Measurements from ENCODE around the gene ZC3H14. TPM values are rescaled to one million over a fixed set of nuclear protein-coding genes. Genes with fewer than 3 reads are reported as not detected.
A peak's percentile ranks its signal among the peaks of the same experiment; 100 is the strongest.

ZC3H14 gene
- total and polyA plus RNA-seq, 4 experiments from 2014 or later, result 38.4 to 54.6 (median 47.6) TPM

- POLR2A ChIA-PET (ENCODE audit: partially characterized antibody), result interaction anchor here (1.0 kb wide), 1 partner anchor 10 kb away, joined by 3 read pairs; no protein-coding TSS in a partner anchor
- Histone ChIP-seq H3K27me3 (ENCODE audit: insufficient read depth, low read length) (peaks cover 51% of the 10 kb centered on the region), H3K4me3 (ENCODE audit: low read length in 2 of 2) (peak overlapping the region in 1 of 2 donors; percentile 9)
These were observed 8.9 kb upstream of the ZC3H14 start for GRCh38 chr14:88553886-88554456.

DNA sequence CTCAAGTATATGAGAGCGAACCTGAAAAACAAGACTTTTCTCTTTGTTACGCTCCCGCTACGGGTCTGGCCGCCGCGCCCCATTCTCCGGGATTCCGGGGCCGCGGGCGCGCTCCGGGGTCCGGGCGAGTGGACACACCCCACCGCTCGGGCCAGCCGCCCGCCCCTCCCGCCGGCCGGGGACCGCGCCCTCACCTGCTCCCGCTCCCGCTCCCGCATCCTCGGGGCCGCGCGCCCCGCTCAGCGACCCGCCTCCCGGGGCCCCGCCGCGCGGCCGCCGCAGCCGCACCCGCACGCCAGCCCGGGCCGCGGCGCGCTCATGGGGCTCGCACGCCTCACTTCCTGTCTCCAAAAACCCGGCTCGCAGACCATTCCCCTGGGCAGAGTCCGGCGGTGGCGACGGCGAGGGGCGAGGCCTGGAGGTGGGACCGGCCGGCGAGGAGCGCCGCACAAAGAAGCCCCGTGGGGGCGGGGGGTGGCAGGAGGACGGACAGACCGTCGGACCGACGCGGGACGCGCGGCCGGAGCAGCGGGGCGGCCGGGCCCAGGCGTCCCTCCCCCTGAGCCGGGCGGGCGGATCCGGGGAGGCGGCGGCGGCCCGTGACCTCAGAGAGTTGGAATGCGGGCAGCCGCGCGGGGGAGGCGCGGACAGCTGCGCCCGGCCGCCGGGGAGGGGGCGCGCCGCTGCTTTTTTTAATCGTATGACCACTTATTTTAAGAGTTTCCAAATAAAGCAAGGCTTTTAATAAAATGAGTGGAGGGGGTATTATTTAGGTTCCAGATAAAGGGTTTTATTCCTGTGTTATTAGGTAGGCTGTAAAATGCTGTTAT, 8.2 kb upstream of the ZC3H14 start, which contains the start of gene PTPN21:
Gene PTPN21 (minus strand): TSS at position 551 of the 830 bp plus-strand sequence. CDS start 4,590 bp downstream, outside the sequence.
- H3K27me3 Mint-ChIP-seq, result peaks cover 30 to 43% of the 10 kb centered on the region in 2 donors
- intact Hi-C loops (cut with micrococcal nuclease), result loop anchor here (5.0 to 10.0 kb wide), 2 partner anchors 547 to 1400 kb away; partner anchors contain the start of genes EFCAB11, GPR65 and TDP1
- no peak within 1 kb of the TSS for H3K27ac ChIP-seq (ENCODE audit: low read depth, low read length)
- no peaks in the 10 kb centered on the region for H3K9me3 ChIP-seq (ENCODE audit: control insufficient read depth in 1 of 2, low read length in 2 of 2)
- peak within 1 kb of the TSS in 3 of 7 donors; percentile 36 to 81 (median 66) for H3K27ac Mint-ChIP-seq
- ChIA-PET CTCF (ENCODE audit: partially characterized antibody) (no interaction called here), POLR2A (ENCODE audit: partially characterized antibody) (no interaction called here)
- H3K36me3 Mint-ChIP-seq, result no peaks in the 10 kb centered on the region
- peak within 1 kb of the TSS in 1 of 2 donors; percentile 9 for H3K4me3 ChIP-seq (ENCODE audit: low read length in 2 of 2)
- H3K36me3 ChIP-seq (ENCODE audit: insufficient read depth, low read length), result no peaks in the 10 kb centered on the region
- peak in 2 of 5 donors; percentile 24 to 33 for DNase-seq
- peaks cover 0 to 3% (median 0%) of the 10 kb centered on the region in 8 donors for H3K9me3 Mint-ChIP-seq
- peaks cover 24 to 40% (median 35%) of the 10 kb centered on the region in 4 donors for H3K4me1 Mint-ChIP-seq
- peak within 1 kb of the TSS; percentile 67 to 84 (median 78) for H3K4me3 Mint-ChIP-seq
- peaks cover 51% of the 10 kb centered on the region for H3K27me3 ChIP-seq (ENCODE audit: insufficient read depth, low read length)
- H3K4me1 ChIP-seq (ENCODE audit: insufficient read depth, low read length), result peaks cover 27% of the 10 kb centered on the region

More at GRCh38 chr14:88553886-88554456, 8.9 kb upstream of the ZC3H14 start:
- Histone ChIP-seq H3K4me1 (ENCODE audit: insufficient read depth, low read length) (peaks cover 27% of the 10 kb centered on the region), H3K36me3 (ENCODE audit: insufficient read depth, low read length) (no peaks in the 10 kb centered on the region), H3K27ac (ENCODE audit: low read depth, low read length) (no peak overlapping the region), H3K9me3 (ENCODE audit: control insufficient read depth in 1 of 2, low read length in 2 of 2) (no peaks in the 10 kb centered on the region)
- H3K4me1 Mint-ChIP-seq, result peaks cover 24 to 39% (median 33%) of the 10 kb centered on the region in 4 donors
- intact Hi-C loops (cut with micrococcal nuclease), result loop anchor here (10.0 kb wide), 1 partner anchor 1401 kb away; the partner anchor contains the start of genes EFCAB11 and TDP1
- peak overlapping the region in 2 of 7 donors; percentile 23 to 36 for H3K27ac Mint-ChIP-seq
- H3K4me3 Mint-ChIP-seq, result peak overlapping the region; percentile 37 to 84 (median 72)
- H3K9me3 Mint-ChIP-seq, result peaks cover 0 to 3% (median 0%) of the 10 kb centered on the region in 8 donors
- CTCF ChIA-PET (ENCODE audit: partially characterized antibody), result interaction anchor here (0.8 kb wide), 1 partner anchor 61 kb away, joined by 3 read pairs; no protein-coding TSS in a partner anchor
- peak in 1 of 5 donors; percentile 22 for DNase-seq
- no peaks in the 10 kb centered on the region for H3K36me3 Mint-ChIP-seq
- peaks cover 30 to 40% of the 10 kb centered on the region in 2 donors for H3K27me3 Mint-ChIP-seq

DNA sequence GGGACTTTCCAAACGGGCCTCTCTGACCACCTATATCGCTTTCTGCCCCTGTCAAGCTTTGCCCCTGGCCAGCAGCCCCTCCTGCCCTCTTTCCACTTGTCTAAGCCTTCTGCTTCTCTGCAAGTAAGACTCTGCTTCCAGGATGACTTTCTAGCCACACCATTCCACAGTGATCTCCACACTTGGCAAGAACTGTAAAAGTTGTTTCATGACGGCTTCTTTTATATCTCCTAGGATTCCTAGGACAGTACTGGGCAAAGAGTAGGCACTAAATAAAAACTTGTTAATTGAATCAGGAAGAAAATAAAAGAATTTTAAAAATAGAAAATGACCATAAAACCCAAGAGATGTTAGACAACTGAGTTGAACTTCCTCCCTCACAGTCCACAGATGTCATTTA, 6.3 kb upstream of the ZC3H14 start:
- Mint-ChIP-seq H3K27me3 (peaks cover 28 to 41% of the 10 kb centered on the region in 2 donors), H3K4me3 (peak overlapping the region in 1 of 8 donors; percentile 83)

GRCh38 chr14:88559852-88560251, 3.0 kb upstream of the ZC3H14 start:
- Mint-ChIP-seq H3K9me3 (no peaks in the 10 kb centered on the region), H3K4me3 (no peak overlapping the region), H3K4me1 (peaks cover 32 to 58% (median 42%) of the 10 kb centered on the region in 4 donors), H3K27me3 (peaks cover 14 to 23% of the 10 kb centered on the region in 2 donors), H3K27ac (no peak overlapping the region), H3K36me3 (peaks cover 0 to 5% of the 10 kb centered on the region in 2 donors)
- no peak overlapping the region for H3K27ac ChIP-seq (ENCODE audit: low read depth, low read length)
- intact Hi-C loops (cut with micrococcal nuclease), result loop anchor here (5.0 to 10.0 kb wide), 4 partner anchors 232 to 1395 kb away; partner anchors contain the start of genes EFCAB11, EML5, GPR65 and TDP1
- no peaks in the 10 kb centered on the region for H3K9me3 ChIP-seq (ENCODE audit: control insufficient read depth in 1 of 2, low read length in 2 of 2)
- CTCF ChIA-PET (ENCODE audit: partially characterized antibody), result interaction anchor here (1.0 kb wide), 1 partner anchor 68 kb away, joined by 5 read pairs; no protein-coding TSS in a partner anchor
- POLR2A ChIA-PET (ENCODE audit: partially characterized antibody), result no interaction called here
- peaks cover 17% of the 10 kb centered on the region for H3K27me3 ChIP-seq (ENCODE audit: insufficient read depth, low read length)
- DNase-seq, result no peak
- peaks cover 31% of the 10 kb centered on the region for H3K4me1 ChIP-seq (ENCODE audit: insufficient read depth, low read length)
- no peaks in the 10 kb centered on the region for H3K36me3 ChIP-seq (ENCODE audit: insufficient read depth, low read length)
- H3K4me3 ChIP-seq (ENCODE audit: low read length in 2 of 2), result no peak overlapping the region

More for the DNA sequence above, 6.3 kb upstream of the ZC3H14 start:
- ChIA-PET CTCF (ENCODE audit: partially characterized antibody) (interaction anchor here (0.9 kb wide), 2 partner anchors 23 to 388 kb away, joined by 3 read pairs; no protein-coding TSS in a partner anchor), POLR2A (ENCODE audit: partially characterized antibody) (no interaction called here)
- Mint-ChIP-seq H3K36me3 (no peaks in the 10 kb centered on the region), H3K27ac (peak overlapping the region in 2 of 7 donors; percentile 48 to 87), H3K9me3 (peaks cover 0 to 3% (median 0%) of the 10 kb centered on the region in 8 donors), H3K4me1 (peaks cover 24 to 40% (median 35%) of the 10 kb centered on the region in 4 donors)
- intact Hi-C loops (cut with micrococcal nuclease), result loop anchor here (2.0 to 10.0 kb wide), 3 partner anchors 64 to 1398 kb away; partner anchors contain the start of genes EFCAB11, GPR65 and TDP1
- Histone ChIP-seq H3K4me1 (ENCODE audit: insufficient read depth, low read length) (peaks cover 25% of the 10 kb centered on the region), H3K36me3 (ENCODE audit: insufficient read depth, low read length) (no peaks in the 10 kb centered on the region), H3K4me3 (ENCODE audit: low read length in 2 of 2) (no peak overlapping the region), H3K27me3 (ENCODE audit: insufficient read depth, low read length) (peaks cover 42% of the 10 kb centered on the region), H3K27ac (ENCODE audit: low read depth, low read length) (no peak overlapping the region), H3K9me3 (ENCODE audit: control insufficient read depth in 1 of 2, low read length in 2 of 2) (no peaks in the 10 kb centered on the region)
- DNase-seq, result no peak

GRCh38 chr14:88562532-88562830, 356 bp upstream of the ZC3H14 start:
- H3K27ac Mint-ChIP-seq, result peak overlapping the region; percentile 58 to 93 (median 87)
- no peak overlapping the region for H3K27ac ChIP-seq (ENCODE audit: low read depth, low read length)
- POLR2A ChIA-PET (ENCODE audit: partially characterized antibody), result interaction anchor here (0.7 kb wide), 1 partner anchor 9 kb away, joined by 3 read pairs; no protein-coding TSS in a partner anchor
- H3K27me3 ChIP-seq (ENCODE audit: insufficient read depth, low read length), result no peaks in the 10 kb centered on the region
- no peaks in the 10 kb centered on the region for H3K9me3 Mint-ChIP-seq
- peaks cover 21 to 43% (median 27%) of the 10 kb centered on the region in 4 donors for H3K4me1 Mint-ChIP-seq
- CTCF ChIA-PET (ENCODE audit: partially characterized antibody), result no interaction called here
- H3K36me3 Mint-ChIP-seq, result peaks cover 0 to 7% of the 10 kb centered on the region in 2 donors
- H3K4me3 ChIP-seq (ENCODE audit: low read length in 2 of 2), result peak overlapping the region; percentile 15 to 76
- H3K4me1 ChIP-seq (ENCODE audit: insufficient read depth, low read length), result peaks cover 23% of the 10 kb centered on the region
- DNase-seq, result no peak
- no peaks in the 10 kb centered on the region for H3K36me3 ChIP-seq (ENCODE audit: insufficient read depth, low read length)
- H3K9me3 ChIP-seq (ENCODE audit: control insufficient read depth in 1 of 2, low read length in 2 of 2), result no peaks in the 10 kb centered on the region
- intact Hi-C loops (cut with micrococcal nuclease), result loop anchor here (5.0 to 10.0 kb wide), 2 partner anchors 230 to 302 kb away; partner anchors contain the start of gene EML5
- peaks cover 0 to 9% of the 10 kb centered on the region in 2 donors for H3K27me3 Mint-ChIP-seq
- peak overlapping the region; percentile 88 to 96 (median 93) for H3K4me3 Mint-ChIP-seq

- H3K27ac ChIP-seq (ENCODE audit: low read depth, low read length), result peak overlapping the region; percentile 69
- no peaks in the 10 kb centered on the region for H3K27me3 ChIP-seq (ENCODE audit: insufficient read depth, low read length)
- ChIA-PET POLR2A (ENCODE audit: partially characterized antibody) (interaction anchor here (1.0 kb wide), 1 partner anchor 10 kb away, joined by 3 read pairs; no protein-coding TSS in a partner anchor), CTCF (ENCODE audit: partially characterized antibody) (no interaction called here)
- peaks cover 20% of the 10 kb centered on the region for H3K4me1 ChIP-seq (ENCODE audit: insufficient read depth, low read length)
- peaks cover 4 to 19% of the 10 kb centered on the region in 2 donors for H3K36me3 Mint-ChIP-seq
- no peaks in the 10 kb centered on the region for H3K9me3 Mint-ChIP-seq
- H3K36me3 ChIP-seq (ENCODE audit: insufficient read depth, low read length), result peaks cover 10% of the 10 kb centered on the region
- peaks cover 16 to 36% (median 22%) of the 10 kb centered on the region in 4 donors for H3K4me1 Mint-ChIP-seq
- H3K4me3 ChIP-seq (ENCODE audit: low read length in 2 of 2), result peak overlapping the region; percentile 6 to 76
- peak overlapping the region; percentile 90 to 95 (median 92) for H3K4me3 Mint-ChIP-seq
- intact Hi-C loops (cut with micrococcal nuclease), result loop anchor here (5.0 to 10.0 kb wide), 2 partner anchors 228 to 301 kb away; partner anchors contain the start of gene EML5
- H3K9me3 ChIP-seq (ENCODE audit: control insufficient read depth in 1 of 2, low read length in 2 of 2), result no peaks in the 10 kb centered on the region
- peak overlapping the region; percentile 58 to 93 (median 86) for H3K27ac Mint-ChIP-seq
- no peak for DNase-seq
- peaks cover 0 to 4% of the 10 kb centered on the region in 2 donors for H3K27me3 Mint-ChIP-seq
These were observed 1.0 kb downstream of the ZC3H14 start for GRCh38 chr14:88563845-88564244.
